Kidney (tissue), 14 donors: Measurements from ENCODE around the gene KRT72. TPM values are rescaled to one million over a fixed set of nuclear protein-coding genes. Genes with fewer than 3 reads are reported as not detected.

ENCODE experiments used
- DNase-seq, 5 donors: peaks; one replicate each; pipeline ENCODE4 v3.0.0-alpha.2; 2013 to 2020
- FAIRE-seq: peaks from 2 replicates; lab custom pipeline; 2012; peaks lifted over from hg19 to GRCh38; lab: Jason Lieb, UNC
- H3K27ac ChIP-seq, 2 donors: one replicate each; pipeline ENCODE4 v1.7.0; 2013; ENCODE audit warnings: low read depth in 2 of 2, low read length in 2 of 2, inconsistent platforms in 1 of 2
- H3K27me3 ChIP-seq: one replicate; pipeline ENCODE4 v1.7.1; 2013; ENCODE audit warnings: low read length, inconsistent platforms; ENCODE audit not compliant: control insufficient read depth, insufficient read depth
- H3K36me3 ChIP-seq, 3 donors: one replicate each; pipeline versions ENCODE4 v1.7.0 to v1.7.1; 2013; ENCODE audit warnings: low read length in 3 of 3, control low read depth in 1 of 3, inconsistent platforms in 1 of 3; ENCODE audit not compliant: insufficient read depth in 3 of 3, control insufficient read depth in 2 of 3
- H3K4me1 ChIP-seq, 3 donors: one replicate each; pipeline versions ENCODE4 v1.7.0 to v1.7.1; 2013; ENCODE audit warnings: low read length in 3 of 3, inconsistent platforms in 1 of 3, low read depth in 1 of 3; ENCODE audit not compliant: control insufficient read depth in 2 of 3, insufficient read depth in 2 of 3
- H3K4me3 ChIP-seq, 3 donors: one replicate each; pipeline versions ENCODE4 v1.7.0 to v1.8.1; 2013; ENCODE audit warnings: low read length in 3 of 3, control low read depth in 1 of 3, inconsistent platforms in 1 of 3
- H3K9ac ChIP-seq, 3 donors: one replicate each; pipeline versions ENCODE4 v1.7.0 to v1.7.1; 2013; ENCODE audit warnings: low read length in 3 of 3, control low read depth in 1 of 3, inconsistent platforms in 1 of 3
- H3K9me3 ChIP-seq, 3 donors: one replicate each; pipeline versions ENCODE4 v1.7.0 to v1.7.1; 2013; ENCODE audit warnings: low read length in 3 of 3, control low read depth in 1 of 3, inconsistent platforms in 1 of 3; ENCODE audit not compliant: control insufficient read depth in 2 of 3, insufficient read depth in 1 of 3
- CTCF ChIP-seq: IDR thresholded peaks from 3 replicates; pipeline ENCODE4 v1.5.1; 2012; ENCODE audit warnings: mild to moderate bottlenecking, moderate library complexity, borderline replicate concordance; ENCODE audit not compliant: insufficient read depth; ENCODE audit errors: extremely low read depth
- intact Hi-C: fragments of 100-400 bp; cut with DNase I; formaldehyde crosslinking; loops from one replicate; pipeline ENCODE4 v1.11.1; 2022
- polyA plus RNA-seq: library from polyadenylated mRNA; stranded (reverse); fragments of 350-450 nt; fragmentation: Illumina TruSeq; extraction: RNeasy Lipid Tissue Mini Kit (QIAGEN cat#74804); gene quantifications from one replicate; pipeline ENCODE4 v1.2.3, GENCODE V29; 2014; ENCODE audit warnings: low read depth, low replicate concordance; ENCODE audit not compliant: insufficient read depth
- total RNA-seq: library from RNA; stranded (reverse); fragmentation: NEBNext Ultra II Directional; extraction: Animal tissue kit (Norgen Biotek cat#: 25700); gene quantifications from one replicate; pipeline ENCODE4 v1.2.1, GENCODE V29; 2021
- donor health status: control.
- donor health status: control.
- donor health status: control.
- donor health status: control.
- donor health status: control.
- donor health status: DM: yes; HTN: yes; CAD: no.
- donor health status: Normal renal cell carcinoma (clear cell type).

Gene KRT72
- total and polyA plus RNA-seq, 2 donors from 2014 or later: not detected

- H3K4me1 ChIP-seq: peaks cover 0 to 4% (median 0%) of the 10 kb centered on the region in 3 donors
- H3K9me3 ChIP-seq: no peaks in the 10 kb centered on the region
- FAIRE-seq (no peak), DNase-seq (no peak)
- no peaks in the 10 kb centered on the region for H3K27me3 ChIP-seq
- H3K36me3 ChIP-seq: no peaks in the 10 kb centered on the region
- no peak within 1 kb of the TSS for H3K9ac ChIP-seq
- intact Hi-C loops: no loop called here
- TF ChIP-seq CTCF: no peak
- H3K27ac ChIP-seq: no peak within 1 kb of the TSS
- no peak within 1 kb of the TSS for H3K4me3 ChIP-seq
Observed at GRCh38 chr12:52552681-52553195, 48.5 kb downstream of the KRT72 start, which contains the start of gene KRT71. Gene KRT71, minus strand, starts transcription at chr12:52553145. Its CDS starts 68 bp downstream, at chr12:52553077.

DNA sequence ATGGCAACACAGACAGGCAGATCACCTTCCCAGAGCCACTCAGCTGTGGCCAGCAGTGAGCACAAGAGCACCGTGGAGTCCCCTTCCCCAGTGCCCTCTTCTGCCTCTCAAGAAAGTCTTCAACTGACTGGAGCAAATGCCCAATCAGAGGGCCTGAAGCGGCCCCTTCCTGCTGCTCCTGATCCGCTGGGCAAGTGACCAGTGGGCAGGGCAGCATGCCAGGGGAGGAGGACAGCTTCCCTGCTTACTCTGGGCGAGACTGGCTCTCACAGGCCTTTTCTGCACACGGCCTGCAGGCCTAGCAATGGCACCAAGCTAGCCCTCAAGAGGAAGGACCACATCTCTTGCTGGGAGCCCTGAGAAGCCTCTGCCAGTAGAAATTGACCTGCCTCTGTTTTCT, 49.2 kb downstream of the KRT72 start:
- DNase-seq (no peak), FAIRE-seq (no peak)
- no peaks in the 10 kb centered on the region for H3K27me3 ChIP-seq
- TF ChIP-seq CTCF: no peak
- H3K36me3 ChIP-seq: no peaks in the 10 kb centered on the region
- intact Hi-C loops: no loop called here
- no peak overlapping the region for H3K27ac ChIP-seq
- peaks cover 0 to 4% (median 0%) of the 10 kb centered on the region in 3 donors for H3K4me1 ChIP-seq
- H3K9ac ChIP-seq: no peak overlapping the region
- H3K4me3 ChIP-seq: no peak overlapping the region
- H3K9me3 ChIP-seq: no peaks in the 10 kb centered on the region

DNA sequence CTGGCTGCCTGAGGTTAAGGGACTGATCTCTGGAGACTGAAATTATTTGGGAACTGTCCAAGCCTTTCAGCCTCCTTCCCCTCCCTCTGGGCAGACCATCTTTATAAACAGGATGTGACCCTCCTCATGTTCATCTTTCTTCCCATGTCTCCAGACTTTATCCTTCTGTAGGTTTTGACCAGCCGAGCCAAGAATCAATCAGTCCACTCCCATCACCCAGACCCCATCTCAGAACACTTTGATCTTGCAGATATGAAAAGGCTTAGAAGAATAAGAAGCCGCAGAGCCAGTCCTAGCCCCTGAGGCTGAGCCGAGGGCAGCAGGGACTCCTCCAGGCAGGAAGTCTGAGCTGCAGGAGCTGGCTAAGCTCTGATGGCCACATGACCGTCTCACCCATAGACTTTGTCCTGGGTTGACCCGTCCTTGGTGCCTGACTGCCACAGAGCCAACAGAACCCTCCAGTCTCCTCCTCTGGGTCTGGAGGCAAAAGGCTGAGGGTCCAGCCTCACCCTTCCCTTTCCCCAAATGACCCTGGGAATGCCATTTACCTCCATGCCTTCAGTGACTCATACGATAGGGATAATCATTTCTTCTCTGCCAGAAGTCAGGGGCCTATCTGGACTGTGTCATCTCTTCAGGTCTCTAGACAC, 49.9 kb downstream of the KRT72 start:
- TF ChIP-seq CTCF: no peak
- no peak for DNase-seq
- Histone ChIP-seq H3K9me3 (no peaks in the 10 kb centered on the region), H3K27ac (no peak overlapping the region), H3K4me1 (peaks cover 0 to 4% (median 0%) of the 10 kb centered on the region in 3 donors), H3K36me3 (no peaks in the 10 kb centered on the region), H3K9ac (no peak overlapping the region), H3K4me3 (no peak overlapping the region), H3K27me3 (no peaks in the 10 kb centered on the region)
- no peak for FAIRE-seq
- intact Hi-C loops: no loop called here

- Histone ChIP-seq H3K27ac (no peak overlapping the region), H3K36me3 (no peaks in the 10 kb centered on the region), H3K4me3 (no peak overlapping the region), H3K4me1 (peaks cover 0 to 2% (median 0%) of the 10 kb centered on the region in 3 donors), H3K9ac (no peak overlapping the region), H3K27me3 (no peaks in the 10 kb centered on the region), H3K9me3 (no peaks in the 10 kb centered on the region)
- FAIRE-seq (no peak), DNase-seq (no peak)
- intact Hi-C loops: no loop called here
- no peak for TF ChIP-seq CTCF
Observed at GRCh38 chr12:52546126-52546525, 55.1 kb downstream of the KRT72 start.
